Mucosa of descending colon (tissue), 3 donors: ENCODE data around the gene PKDREJ. TPM values are rescaled to one million over a fixed set of nuclear protein-coding genes. Genes with fewer than 3 reads are reported as not detected.
"Not testable (repeated sequence)": the region's sequence is repeated elsewhere in the genome, so short reads cannot be mapped to it uniquely, and the experiment has no call there.

ENCODE experiments used
- ATAC-seq: fragments of 200-7000 bp; cut with Tn5 transposase; one replicate; pipeline ENCODE4 v1.9.1; 2020; ENCODE audit warnings: mild to moderate bottlenecking, moderate library complexity
- DNase-seq, 3 donors: peaks; one replicate each; pipeline ENCODE4 v3.0.0-alpha.2; 2020
- H3K36me3 ChIP-seq: fragments of 200-600 bp; one replicate; pipeline ENCODE4 v1.8.0; 2021; ENCODE audit warnings: low read depth, mild to moderate bottlenecking
- H3K4me1 ChIP-seq: fragments of 200-600 bp; one replicate; pipeline ENCODE4 v1.8.0; 2021; ENCODE audit warnings: low read depth, mild to moderate bottlenecking
- H3K4me3 ChIP-seq: fragments of 200-600 bp; one replicate; pipeline ENCODE4 v1.8.0; 2021; ENCODE audit warnings: mild to moderate bottlenecking
- H3K9me3 ChIP-seq: fragments of 200-600 bp; one replicate; pipeline ENCODE4 v1.8.0; 2021; ENCODE audit warnings: mild to moderate bottlenecking
- intact Hi-C, 2 donors: fragments of 100-400 bp; cut with DNase I in 1 of 2; cut with micrococcal nuclease in 1 of 2; formaldehyde crosslinking; loops; one replicate each; pipeline versions ENCODE4 v1.11.0 to v1.11.1; 2022; cut with DNase I, micrococcal nuclease
- total RNA-seq, 3 donors: library from RNA; stranded (reverse); fragmentation: NEBNext Ultra II Directional in 2 of 3; extraction: Animal tissue kit (Norgen Biotek cat#: 25700) in 2 of 3; gene quantifications; one replicate each; pipeline versions ENCODE4 v1.2.1 to v1.2.4, GENCODE V29; 2021 to 2023
- TF ChIP-seq, protein P1 (sequence below): fragments of 200-600 bp; IDR thresholded peaks from one replicate; pipeline ENCODE4 v1.8.0; 2022; ENCODE audit warnings: antibody characterized with exemption, mild to moderate bottlenecking
- donor health status: DM: no; HTN: no; CAD: no; lungs with moderate emphysema.
- donor health status: DM: no; HTN: no; CAD: no.
- donor health status: DM: no; HTN: yes; CAD: no.

The PKDREJ gene
- total RNA-seq, 3 donors from 2014 or later: 0.35 to 0.75 (median 0.36) TPM

DNA sequence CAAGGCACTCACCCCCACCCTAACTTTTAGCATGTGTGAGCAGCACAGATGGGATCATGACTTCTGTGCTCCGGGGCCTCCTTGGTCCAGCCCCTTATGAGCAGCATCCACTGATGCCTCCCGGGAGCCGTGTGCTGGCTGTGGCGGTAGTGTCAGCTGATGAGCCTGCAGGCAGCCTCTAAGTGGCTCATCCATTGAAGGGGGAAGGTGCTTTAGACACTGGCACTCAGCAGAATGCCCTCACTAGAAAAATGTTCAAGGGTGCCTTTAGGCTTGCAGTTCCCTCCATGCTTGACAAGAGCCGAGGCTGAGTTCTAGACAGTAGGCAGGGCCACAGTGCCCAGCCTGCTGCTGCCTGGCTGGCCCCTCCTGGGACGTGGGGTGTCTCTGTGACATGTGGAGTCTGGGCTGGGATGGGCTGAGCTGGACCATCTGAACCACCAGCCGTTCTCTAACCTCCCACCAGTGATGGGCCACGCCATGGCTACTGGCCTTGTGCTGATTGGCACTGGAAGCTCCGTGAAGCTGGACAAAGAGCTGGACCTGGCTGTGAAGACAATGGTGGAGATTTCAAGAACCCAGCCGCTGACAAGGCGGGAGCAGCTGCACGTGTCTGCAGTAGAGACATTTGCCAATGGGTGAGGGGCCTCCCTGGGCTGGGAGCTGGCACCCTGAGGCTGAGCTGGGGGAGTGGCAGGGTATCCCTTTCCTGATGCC is 10.4 kb upstream of the PKDREJ start:
- peaks cover 11% of the 10 kb centered on the region for H3K36me3 ChIP-seq
- peaks cover 9% of the 10 kb centered on the region for H3K4me1 ChIP-seq
- TF ChIP-seq, protein P1, sequence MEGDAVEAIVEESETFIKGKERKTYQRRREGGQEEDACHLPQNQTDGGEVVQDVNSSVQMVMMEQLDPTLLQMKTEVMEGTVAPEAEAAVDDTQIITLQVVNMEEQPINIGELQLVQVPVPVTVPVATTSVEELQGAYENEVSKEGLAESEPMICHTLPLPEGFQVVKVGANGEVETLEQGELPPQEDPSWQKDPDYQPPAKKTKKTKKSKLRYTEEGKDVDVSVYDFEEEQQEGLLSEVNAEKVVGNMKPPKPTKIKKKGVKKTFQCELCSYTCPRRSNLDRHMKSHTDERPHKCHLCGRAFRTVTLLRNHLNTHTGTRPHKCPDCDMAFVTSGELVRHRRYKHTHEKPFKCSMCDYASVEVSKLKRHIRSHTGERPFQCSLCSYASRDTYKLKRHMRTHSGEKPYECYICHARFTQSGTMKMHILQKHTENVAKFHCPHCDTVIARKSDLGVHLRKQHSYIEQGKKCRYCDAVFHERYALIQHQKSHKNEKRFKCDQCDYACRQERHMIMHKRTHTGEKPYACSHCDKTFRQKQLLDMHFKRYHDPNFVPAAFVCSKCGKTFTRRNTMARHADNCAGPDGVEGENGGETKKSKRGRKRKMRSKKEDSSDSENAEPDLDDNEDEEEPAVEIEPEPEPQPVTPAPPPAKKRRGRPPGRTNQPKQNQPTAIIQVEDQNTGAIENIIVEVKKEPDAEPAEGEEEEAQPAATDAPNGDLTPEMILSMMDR: no peak
- peak in 1 of 3 donors; percentile 9 for DNase-seq
- no peak overlapping the region for H3K4me3 ChIP-seq
- H3K9me3 ChIP-seq: no peaks in the 10 kb centered on the region
- no peak for ATAC-seq
- intact Hi-C loops: no loop called here

DNA sequence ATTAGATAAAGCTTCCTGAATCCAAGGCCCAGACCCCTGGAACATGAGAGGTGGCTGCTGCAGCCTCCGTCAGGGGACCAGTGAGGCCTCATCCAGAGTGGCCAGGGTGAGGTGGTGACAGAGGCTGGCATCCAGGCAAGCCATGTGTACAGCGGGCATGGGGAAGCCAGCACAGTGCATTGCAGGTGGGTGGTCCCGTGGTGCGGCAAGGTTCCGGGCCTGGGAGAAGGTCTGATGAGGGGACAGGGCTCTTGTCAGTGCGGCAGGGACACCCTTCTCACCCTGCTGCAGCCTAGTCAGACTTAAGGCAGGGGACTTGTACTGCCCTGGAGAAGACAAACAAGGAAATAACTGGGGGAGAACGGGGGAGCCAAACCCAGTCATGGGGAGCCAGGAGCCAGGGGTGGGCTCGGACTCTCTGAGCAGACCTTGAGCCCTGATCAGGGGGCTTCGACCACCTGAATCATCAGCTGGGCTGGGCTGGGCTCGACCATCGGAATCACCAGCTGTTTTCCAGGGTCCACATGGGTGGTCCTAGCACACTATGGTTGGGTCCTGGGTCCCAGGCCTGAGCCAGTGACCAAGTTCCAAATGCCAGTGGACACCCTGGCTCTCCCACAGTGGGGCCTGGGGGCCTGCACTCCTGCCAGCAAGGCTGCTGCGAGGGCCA is 9.8 kb upstream of the PKDREJ start:
- no peak for ATAC-seq

DNA sequence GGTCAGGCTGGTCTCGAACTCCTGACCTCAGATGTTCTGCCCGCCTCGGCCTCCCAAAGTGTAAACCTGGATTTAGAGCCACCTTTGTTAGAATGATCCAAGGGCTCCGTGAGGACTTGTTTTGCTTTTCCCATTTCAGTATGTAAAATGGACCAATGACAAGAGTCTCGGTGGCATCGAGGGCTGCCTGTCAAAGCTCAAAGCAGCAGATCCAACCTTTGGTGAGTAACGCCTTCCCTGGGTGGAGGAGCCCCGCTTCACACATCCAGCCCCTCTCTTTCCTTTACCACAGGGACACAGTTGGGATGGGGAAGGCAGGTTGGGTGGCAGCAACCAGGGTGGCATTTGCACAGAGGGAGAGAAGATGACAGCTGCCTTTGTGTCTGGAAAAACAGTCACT is 9.1 kb upstream of the PKDREJ start:
- Histone ChIP-seq H3K4me3 (no peak overlapping the region), H3K36me3 (peaks cover 5% of the 10 kb centered on the region), H3K9me3 (no peaks in the 10 kb centered on the region), H3K4me1 (peaks cover 9% of the 10 kb centered on the region)
- peak in 1 of 3 donors; percentile 9 for DNase-seq
- ATAC-seq: no peak
- intact Hi-C loops: no loop called here
- TF ChIP-seq, protein P1: no peak

More for the DNA sequence above, 9.8 kb upstream of the PKDREJ start:
- intact Hi-C loops: no loop called here
- Histone ChIP-seq H3K4me3 (no peak overlapping the region), H3K36me3 (peaks cover 5% of the 10 kb centered on the region), H3K4me1 (peaks cover 9% of the 10 kb centered on the region), H3K9me3 (no peaks in the 10 kb centered on the region)
- DNase-seq: peak in 1 of 3 donors; percentile 17
- TF ChIP-seq, protein P1: no peak

DNA sequence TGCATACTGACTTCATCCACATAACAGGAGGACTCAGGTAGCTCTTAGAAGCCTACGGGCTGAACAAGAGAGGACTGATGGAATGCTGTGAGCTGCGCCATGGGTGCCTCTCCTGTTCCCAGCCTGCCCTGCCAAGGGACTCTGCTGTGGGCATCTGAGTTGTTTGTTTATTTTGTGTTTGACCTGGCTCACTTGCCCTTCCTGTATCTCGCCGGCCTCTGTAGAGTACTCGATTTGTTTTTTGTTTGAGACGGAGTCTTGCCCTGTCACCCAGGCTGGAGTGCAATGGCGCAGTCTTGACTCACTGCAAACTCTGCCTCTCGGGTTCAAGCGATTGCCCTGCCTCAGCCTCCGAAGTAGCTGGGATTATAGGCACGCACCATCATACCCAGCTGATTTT is 6.4 kb upstream of the PKDREJ start:
- TF ChIP-seq, protein P1: no peak
- H3K4me3 ChIP-seq: no peak overlapping the region
- DNase-seq (peak in 1 of 3 donors; percentile 21), ATAC-seq (no peak)
- H3K36me3 ChIP-seq: peaks cover 5% of the 10 kb centered on the region
- peaks cover 14% of the 10 kb centered on the region for H3K4me1 ChIP-seq
- intact Hi-C loops: no loop called here
- no peaks in the 10 kb centered on the region for H3K9me3 ChIP-seq

DNA sequence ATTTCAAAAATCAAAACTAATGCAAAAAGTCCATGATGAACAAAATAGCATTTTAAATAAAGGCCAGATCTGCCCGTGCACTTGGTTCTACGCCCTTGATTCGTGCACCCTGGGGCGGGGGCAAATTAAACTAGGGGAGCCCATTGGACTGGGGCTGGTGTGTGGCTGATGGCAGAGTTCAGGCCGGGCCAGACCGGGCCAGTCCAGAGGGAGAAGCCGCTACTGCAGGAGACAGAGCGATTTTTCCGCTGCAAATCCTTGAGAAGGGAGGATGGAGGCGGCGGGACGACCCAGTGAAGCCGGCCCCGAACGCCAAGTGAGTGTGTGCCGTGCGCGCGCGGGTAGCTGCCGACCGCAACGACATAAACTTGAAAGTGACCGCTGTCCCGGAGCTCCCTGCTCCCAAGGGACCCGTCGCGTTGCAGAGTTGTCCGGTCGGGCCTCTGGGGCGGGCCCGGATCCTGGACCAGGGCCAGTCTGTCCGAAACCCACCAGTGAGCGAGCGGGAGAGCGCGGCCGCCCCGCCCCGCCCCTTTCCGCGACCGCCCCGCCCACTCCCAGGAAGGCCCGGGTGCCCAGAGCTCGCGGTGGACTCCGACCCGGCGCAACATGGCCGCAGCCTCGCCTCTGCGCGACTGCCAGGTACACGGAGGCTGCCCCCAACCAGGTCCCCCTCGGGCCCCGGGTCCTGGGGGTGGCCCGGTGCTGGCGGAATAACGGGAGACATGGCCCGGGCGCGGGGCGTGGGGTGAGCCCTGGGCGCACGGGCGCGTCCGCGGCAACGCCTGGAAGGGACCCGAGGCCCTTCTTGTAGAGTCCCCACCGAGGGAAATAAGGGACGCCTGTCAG is 4.5 kb upstream of the PKDREJ start, which contains the start of gene TTC38:
TSS of gene TTC38 (plus strand) at position 578 of the 849 bp plus-strand sequence. CDS start at position 610, 32 bp downstream.
- peak within 1 kb of the TSS; percentile 60 for H3K4me3 ChIP-seq
- intact Hi-C loops: no loop called here
- H3K9me3 ChIP-seq: no peaks in the 10 kb centered on the region
- H3K36me3 ChIP-seq: no peaks in the 10 kb centered on the region
- peaks cover 16% of the 10 kb centered on the region for H3K4me1 ChIP-seq
- ATAC-seq: peak; percentile 94
- TF ChIP-seq, protein P1: no peak
- DNase-seq: peak; percentile 94 to 95 (median 95)

DNA sequence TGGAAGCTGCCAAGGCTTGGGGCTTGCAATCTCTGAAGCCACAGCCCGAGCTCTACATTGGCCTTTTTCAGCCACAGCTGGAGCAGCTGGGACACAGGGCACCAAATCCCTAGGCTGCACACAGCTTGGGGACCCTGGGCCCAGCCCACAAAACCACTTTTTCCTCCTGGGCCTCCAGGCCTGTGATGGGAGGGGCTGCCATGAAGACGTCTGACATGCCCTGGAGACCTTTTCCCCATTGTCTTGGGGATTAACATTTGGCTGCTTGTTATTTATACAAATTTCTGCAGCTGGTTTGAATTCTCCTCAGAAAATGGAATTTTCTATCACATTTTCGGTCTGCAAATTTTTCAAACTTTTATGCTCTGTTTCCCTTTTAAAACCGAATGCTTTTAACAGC is 2.5 kb upstream of the PKDREJ start:
- ATAC-seq, intact Hi-C loops, H3K4me3 ChIP-seq, H3K9me3 ChIP-seq, H3K36me3 ChIP-seq: not testable (repeated sequence)
- peak in 1 of 3 donors; percentile 25 for DNase-seq
- peaks cover 16% of the 10 kb centered on the region for H3K4me1 ChIP-seq

DNA sequence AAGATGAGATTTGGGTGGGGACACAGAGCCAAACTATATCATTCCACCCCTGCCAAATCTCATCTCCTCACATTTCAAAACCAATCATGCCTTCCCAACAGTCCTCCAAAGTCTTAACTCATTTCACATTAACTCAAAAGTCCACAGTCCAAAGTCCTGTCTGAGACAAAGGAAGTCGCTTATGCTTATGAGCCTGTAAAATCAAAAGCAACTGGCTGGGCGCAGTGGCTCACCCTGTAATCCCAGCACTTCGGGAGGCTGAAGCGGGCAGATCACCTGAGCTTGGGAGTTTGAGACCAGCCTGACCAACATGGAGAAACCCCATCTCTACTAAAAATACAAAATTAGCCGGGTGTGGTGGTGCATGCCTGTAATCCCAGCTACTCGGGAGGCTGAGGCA is 1.4 kb upstream of the PKDREJ start:
- peak in 2 of 3 donors; percentile 75 to 81 for DNase-seq
- intact Hi-C loops: not testable (repeated sequence)
- ATAC-seq: peak; percentile 54

More for the DNA sequence above, 1.4 kb upstream of the PKDREJ start:
- not testable (repeated sequence) for H3K36me3 ChIP-seq, H3K4me3 ChIP-seq, H3K9me3 ChIP-seq
- peaks cover 15% of the 10 kb centered on the region for H3K4me1 ChIP-seq
